ENCODE data around the gene AMBRA1. TPM values are rescaled to one million over a fixed set of nuclear protein-coding genes. Genes with fewer than 3 reads are reported as not detected.

Gene AMBRA1
- total RNA-seq, 1 donor from 2014 or later: 33.9 TPM

DNA sequence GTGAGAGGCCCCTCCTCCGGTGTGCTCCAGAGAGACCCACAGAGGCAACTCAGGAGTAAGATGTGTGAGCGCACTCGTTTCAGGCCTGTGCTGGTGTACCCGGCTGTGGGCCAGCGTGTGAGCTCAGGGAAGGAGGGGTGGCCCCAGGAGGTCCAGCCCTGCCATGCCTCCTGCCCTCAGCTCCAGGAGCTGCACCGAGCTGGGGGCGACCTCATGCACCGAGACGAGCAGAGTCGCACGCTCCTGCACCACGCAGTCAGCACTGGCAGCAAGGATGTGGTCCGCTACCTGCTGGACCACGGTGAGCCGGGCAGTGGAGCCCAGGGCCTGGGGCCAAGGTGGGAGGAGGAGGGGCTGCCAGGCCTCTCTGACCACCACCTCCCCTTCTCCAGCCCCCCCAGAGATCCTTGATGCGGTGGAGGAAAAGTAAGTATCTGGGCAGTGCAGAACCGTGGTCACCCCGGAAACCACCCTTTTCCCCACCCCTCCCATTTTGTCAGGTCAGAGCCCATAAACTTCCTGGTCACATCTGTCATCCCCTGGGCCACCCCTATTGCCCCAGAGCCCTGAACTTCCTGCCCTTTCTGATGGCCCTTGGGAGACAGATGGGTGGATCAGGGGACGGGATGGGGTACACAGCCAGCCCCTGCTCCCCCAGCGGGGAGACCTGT lies 214.9 kb downstream of the AMBRA1 start:
- Histone ChIP-seq H3K36me3 (peaks cover 28% of the 10 kb centered on the region), H3K27ac (no peak overlapping the region)
- DNase-seq: no peak

DNA sequence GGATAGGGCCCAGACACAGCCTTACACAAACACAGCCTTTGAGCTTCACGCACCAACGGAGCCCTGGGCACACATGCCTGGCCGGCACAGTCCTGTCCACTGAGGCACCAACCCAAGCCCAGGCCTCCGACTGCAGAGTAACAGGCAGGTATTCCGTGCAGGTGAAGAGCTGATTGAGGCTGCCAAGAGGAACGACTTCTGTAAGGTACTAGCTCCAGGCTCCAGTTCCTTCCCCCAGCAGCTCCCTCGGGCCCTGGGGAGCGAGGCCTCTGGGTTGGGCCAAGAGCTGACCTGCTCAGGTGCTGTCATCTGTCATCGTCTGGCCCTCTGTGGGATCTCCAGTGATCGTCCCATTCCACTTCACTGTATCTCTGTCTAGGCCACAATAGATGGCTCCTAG lies 215.5 kb downstream of the AMBRA1 start:
- TF ChIP-seq, protein P1, sequence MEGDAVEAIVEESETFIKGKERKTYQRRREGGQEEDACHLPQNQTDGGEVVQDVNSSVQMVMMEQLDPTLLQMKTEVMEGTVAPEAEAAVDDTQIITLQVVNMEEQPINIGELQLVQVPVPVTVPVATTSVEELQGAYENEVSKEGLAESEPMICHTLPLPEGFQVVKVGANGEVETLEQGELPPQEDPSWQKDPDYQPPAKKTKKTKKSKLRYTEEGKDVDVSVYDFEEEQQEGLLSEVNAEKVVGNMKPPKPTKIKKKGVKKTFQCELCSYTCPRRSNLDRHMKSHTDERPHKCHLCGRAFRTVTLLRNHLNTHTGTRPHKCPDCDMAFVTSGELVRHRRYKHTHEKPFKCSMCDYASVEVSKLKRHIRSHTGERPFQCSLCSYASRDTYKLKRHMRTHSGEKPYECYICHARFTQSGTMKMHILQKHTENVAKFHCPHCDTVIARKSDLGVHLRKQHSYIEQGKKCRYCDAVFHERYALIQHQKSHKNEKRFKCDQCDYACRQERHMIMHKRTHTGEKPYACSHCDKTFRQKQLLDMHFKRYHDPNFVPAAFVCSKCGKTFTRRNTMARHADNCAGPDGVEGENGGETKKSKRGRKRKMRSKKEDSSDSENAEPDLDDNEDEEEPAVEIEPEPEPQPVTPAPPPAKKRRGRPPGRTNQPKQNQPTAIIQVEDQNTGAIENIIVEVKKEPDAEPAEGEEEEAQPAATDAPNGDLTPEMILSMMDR (IDR thresholded peaks at IDR 0.05): no peak
- DNase-seq: no peak
- Histone ChIP-seq H3K9me3 (no peaks in the 10 kb centered on the region), H3K27ac (no peak overlapping the region), H3K27me3 (no peaks in the 10 kb centered on the region), H3K4me3 (no peak overlapping the region), H3K4me1 (peaks cover 23% of the 10 kb centered on the region), H3K36me3 (peaks cover 34% of the 10 kb centered on the region)
- intact Hi-C loops (cut with DNase I): no loop called here
- no peak for ATAC-seq

More for the DNA sequence above, 214.9 kb downstream of the AMBRA1 start:
- TF ChIP-seq, protein P1 (IDR thresholded peaks at IDR 0.05): no peak
- no peaks in the 10 kb centered on the region for H3K27me3 ChIP-seq
- ATAC-seq: no peak
- H3K4me3 ChIP-seq: no peak overlapping the region
- intact Hi-C loops (cut with DNase I): no loop called here
- peaks cover 23% of the 10 kb centered on the region for H3K4me1 ChIP-seq
- no peaks in the 10 kb centered on the region for H3K9me3 ChIP-seq

DNA sequence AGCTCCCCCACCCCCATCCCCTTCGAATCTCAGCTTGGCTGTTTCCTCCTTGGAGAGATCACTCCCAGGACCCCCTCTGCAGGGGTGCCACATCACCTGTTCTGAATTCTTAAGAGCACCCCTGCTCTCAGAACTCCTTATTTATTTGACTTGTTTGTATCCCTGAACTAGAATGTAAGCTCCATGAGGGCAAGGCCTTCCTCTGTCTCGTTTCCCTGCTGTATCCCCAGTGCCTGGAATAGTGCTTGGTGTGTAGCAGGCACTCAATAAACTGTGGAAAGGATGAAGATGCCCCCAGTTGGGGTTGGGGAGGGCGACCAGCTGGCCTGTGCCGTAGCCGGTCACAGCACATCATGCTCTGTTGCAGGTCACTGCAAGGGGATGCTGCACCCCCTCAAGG lies 216.0 kb downstream of the AMBRA1 start:
- no peaks in the 10 kb centered on the region for H3K9me3 ChIP-seq
- ATAC-seq (no peak), DNase-seq (no peak)
- intact Hi-C loops (cut with DNase I): no loop called here
- H3K4me3 ChIP-seq: no peak overlapping the region
- TF ChIP-seq, protein P1 (IDR thresholded peaks at IDR 0.05): no peak
- H3K27ac ChIP-seq: no peak overlapping the region
- H3K36me3 ChIP-seq: peaks cover 34% of the 10 kb centered on the region
- H3K27me3 ChIP-seq: no peaks in the 10 kb centered on the region
- H3K4me1 ChIP-seq: peaks cover 22% of the 10 kb centered on the region

DNA sequence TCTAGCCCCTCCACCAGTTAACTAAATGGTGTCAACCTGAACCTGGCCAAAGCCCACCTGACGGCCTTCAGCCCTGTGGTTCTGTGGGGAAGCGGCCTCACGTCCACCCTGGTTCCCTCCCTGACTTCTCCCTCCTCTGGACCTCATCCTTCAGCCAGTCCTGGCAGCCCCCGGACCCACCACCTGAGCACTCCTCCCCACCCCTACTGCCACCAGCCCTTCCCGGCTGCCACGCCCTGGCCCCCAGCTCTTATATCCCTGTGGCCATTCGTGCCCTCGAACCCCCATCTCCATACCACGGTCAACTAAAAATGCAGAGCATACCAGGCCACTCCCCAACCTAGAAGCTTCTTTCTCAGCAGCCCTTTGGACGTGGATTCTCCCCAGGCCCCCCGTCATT lies 216.5 kb downstream of the AMBRA1 start:
- ATAC-seq: no peak
- intact Hi-C loops (cut with DNase I): no loop called here
- DNase-seq: no peak
- TF ChIP-seq, protein P1 (IDR thresholded peaks at IDR 0.05): no peak
- no peaks in the 10 kb centered on the region for H3K9me3 ChIP-seq
- no peak overlapping the region for H3K27ac ChIP-seq
- H3K4me1 ChIP-seq: peaks cover 17% of the 10 kb centered on the region
- no peak overlapping the region for H3K4me3 ChIP-seq
- peaks cover 34% of the 10 kb centered on the region for H3K36me3 ChIP-seq
- H3K27me3 ChIP-seq: no peaks in the 10 kb centered on the region

DNA sequence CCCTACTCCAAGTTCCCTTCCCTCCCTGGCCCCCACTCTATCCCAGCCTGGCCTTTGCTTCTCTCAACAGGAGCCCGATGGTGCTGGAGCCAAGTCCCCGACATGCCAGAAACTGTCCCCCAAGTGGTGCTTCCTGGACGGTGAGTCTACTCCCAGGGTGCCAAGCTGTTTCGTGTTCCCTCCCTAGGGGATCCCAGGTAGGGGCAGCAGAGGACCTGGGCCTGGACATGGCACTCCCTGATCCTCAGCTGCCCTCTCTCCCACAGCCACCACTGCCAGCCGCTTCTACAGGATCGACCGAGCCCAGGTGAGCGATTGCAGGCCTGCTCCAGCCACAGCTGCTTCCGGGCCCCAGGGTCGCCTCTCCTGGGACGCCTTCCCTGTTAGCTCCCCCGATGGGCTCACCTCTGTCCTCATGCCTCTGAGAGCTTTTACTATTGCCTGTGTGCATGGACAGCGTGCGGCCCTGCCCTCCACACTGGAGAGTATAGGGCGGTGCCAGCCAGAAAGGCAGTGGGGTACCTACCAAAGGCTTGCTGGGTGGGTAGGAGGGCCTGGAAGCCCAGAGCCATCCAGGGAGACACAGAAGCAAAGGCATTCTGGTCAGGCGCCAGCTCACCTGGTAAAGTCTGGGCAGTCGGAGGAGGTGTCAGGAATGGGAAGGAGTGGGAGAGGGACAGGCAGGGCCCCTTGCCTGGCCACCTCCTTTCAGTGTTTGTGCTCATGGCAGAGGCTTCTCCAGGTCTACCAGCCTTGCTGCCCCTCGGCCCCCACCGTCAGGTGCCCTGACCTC lies 217.4 kb downstream of the AMBRA1 start:
- H3K4me1 ChIP-seq: peaks cover 11% of the 10 kb centered on the region
- no peak overlapping the region for H3K4me3 ChIP-seq
- no peak overlapping the region for H3K27ac ChIP-seq
- no peaks in the 10 kb centered on the region for H3K9me3 ChIP-seq
- ATAC-seq: no peak
- no peak for DNase-seq
- no peaks in the 10 kb centered on the region for H3K27me3 ChIP-seq
- TF ChIP-seq, protein P1 (IDR thresholded peaks at IDR 0.05): no peak
- intact Hi-C loops (cut with DNase I): no loop called here
- peaks cover 42% of the 10 kb centered on the region for H3K36me3 ChIP-seq

Measured in upper lobe of right lung (tissue), 1 donor.